Measurements from ENCODE around the gene C12orf76. TPM values are rescaled to one million over a fixed set of nuclear protein-coding genes. Genes with fewer than 3 reads are reported as not detected.
"Not testable (repeated sequence)": the region's sequence is repeated elsewhere in the genome, so short reads cannot be mapped to it uniquely, and the experiment has no call there.

Gene C12orf76
- total RNA-seq, 4 donors from 2014 or later: 9.3 to 11.0 (median 10.1) TPM; not detected in 1

DNA sequence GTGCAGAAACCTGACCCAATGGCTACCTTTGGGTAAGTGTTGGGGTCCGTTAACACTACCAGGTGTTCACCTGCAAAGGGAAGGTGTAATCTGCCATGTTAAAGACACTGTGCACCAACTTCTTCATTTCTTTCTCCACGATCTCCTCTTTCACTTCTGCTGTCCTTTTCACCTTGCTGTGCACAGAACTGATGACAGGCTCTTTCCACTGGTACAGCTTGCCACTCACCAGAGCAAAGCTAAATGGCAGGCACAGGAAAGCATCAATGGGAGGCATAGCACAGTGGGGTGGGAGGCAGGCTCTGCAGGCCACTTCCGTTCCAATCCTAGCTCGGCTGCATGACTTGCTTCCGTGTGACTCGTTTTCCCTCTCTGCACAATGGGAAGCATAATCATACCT, 2.6 kb upstream of the C12orf76 start:
- TF ChIP-seq CTCF (IDR thresholded peaks at IDR 0.05): no peak
- no peak for TF ChIP-seq POLR2AphosphoS5 (IDR thresholded peaks at IDR 0.05)
- TF ChIP-seq EP300 (IDR thresholded peaks at IDR 0.05; ENCODE audit: low read depth): no peak
- TF ChIP-seq POLR2A (IDR thresholded peaks at IDR 0.05): no peak
- H3K4me3 ChIP-seq: no peak overlapping the region
- 84% methylated on average over 6 of the region's 6 CpGs; no CpG with 5 or more reads in 1 of the 2 donors for WGBS, 2 donors (ENCODE audit: low coverage in 1 of 2)
- peaks cover 9 to 23% (median 14%) of the 10 kb centered on the region in 4 donors for H3K4me1 ChIP-seq
- H3K27me3 ChIP-seq: no peaks in the 10 kb centered on the region
- intact Hi-C loops (cut with DNase I; ENCODE audit: low total_unique reads): no loop called here
- no peak for DNase-seq
- in situ Hi-C loops (cut with MboI; ENCODE audit: low pct_ligation_motif_present in 1 of 4, low pct_unique_long_range_greater_than_20kb in 1 of 4, low sequenced_read_pairs in 3 of 4): no loop called here
- H3K36me3 ChIP-seq: no peaks in the 10 kb centered on the region
- H3K9me3 ChIP-seq: no peaks in the 10 kb centered on the region
- no peak overlapping the region for H3K27ac ChIP-seq

- H3K9me3 ChIP-seq; H3K27ac ChIP-seq; in situ Hi-C loops (cut with MboI; ENCODE audit: low pct_ligation_motif_present in 1 of 4, low pct_unique_long_range_greater_than_20kb in 1 of 4, low sequenced_read_pairs in 3 of 4); H3K27me3 ChIP-seq; H3K36me3 ChIP-seq; DNase-seq; H3K4me3 ChIP-seq; intact Hi-C loops (cut with DNase I; ENCODE audit: low total_unique reads): not testable (repeated sequence)
- peaks cover 9 to 23% (median 14%) of the 10 kb centered on the region in 4 donors for H3K4me1 ChIP-seq
- 88 to 100% methylated on average over 1 to 9 of the region's 9 CpGs for WGBS, 2 donors (ENCODE audit: low coverage in 1 of 2)
These were observed 1.3 kb upstream of the C12orf76 start for GRCh38 chr12:110049666-110050065.

- WGBS, 2 donors (ENCODE audit: low coverage in 1 of 2): 91 to 94% methylated on average over 3 to 11 of the region's 11 CpGs
- H3K36me3 ChIP-seq; H3K9me3 ChIP-seq; H3K27me3 ChIP-seq; intact Hi-C loops (cut with DNase I; ENCODE audit: low total_unique reads); in situ Hi-C loops (cut with MboI; ENCODE audit: low pct_ligation_motif_present in 1 of 4, low pct_unique_long_range_greater_than_20kb in 1 of 4, low sequenced_read_pairs in 3 of 4): not testable (repeated sequence)
- Histone ChIP-seq H3K4me3 (peak overlapping the region in 2 of 4 donors; percentile 79 to 82), H3K4me1 (peaks cover 9 to 23% (median 14%) of the 10 kb centered on the region in 4 donors), H3K27ac (peak overlapping the region; percentile 83 to 92 (median 86))
- peak; percentile 44 for DNase-seq
These were observed 712 bp upstream of the C12orf76 start for GRCh38 chr12:110049034-110049433.

DNA sequence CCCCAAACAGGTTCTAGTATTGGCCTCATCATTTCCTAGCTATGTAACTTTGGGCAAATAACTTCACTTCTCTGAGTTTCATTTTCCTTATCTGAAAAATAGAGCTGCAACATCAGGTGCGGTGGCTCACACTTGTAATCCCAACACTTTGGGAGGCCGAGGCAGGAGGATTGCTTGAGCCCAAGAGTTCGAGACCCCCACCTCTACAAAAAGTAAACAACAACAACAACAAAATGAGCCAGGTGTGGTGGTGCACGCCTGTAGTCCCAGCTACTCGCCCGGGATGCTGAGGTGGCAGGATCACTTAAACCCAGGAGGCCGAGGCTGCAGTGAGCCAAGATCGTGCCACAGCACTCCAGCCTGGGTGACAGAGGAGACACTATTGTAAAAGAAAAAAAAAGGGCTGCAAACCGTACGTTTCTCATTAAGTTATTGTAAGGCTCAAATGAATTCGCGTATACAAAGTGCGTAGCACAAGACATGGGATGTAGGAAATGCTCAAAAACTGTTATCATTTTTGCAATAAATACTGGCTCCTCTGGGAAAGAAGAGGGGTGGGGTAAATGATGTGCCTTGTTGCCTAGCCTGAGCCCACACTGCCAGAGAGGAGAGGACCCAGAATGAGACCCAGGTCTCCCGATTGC, 903 bp downstream of the C12orf76 start:
- DNase-seq: no peak
- 73 to 77% methylated on average over 11 to 14 of the region's 14 CpGs for WGBS, 2 donors (ENCODE audit: low coverage in 1 of 2)
- Histone ChIP-seq H3K4me1 (peaks cover 9 to 35% (median 14%) of the 10 kb centered on the region in 4 donors), H3K27ac (peak overlapping the region; percentile 83 to 92 (median 86)), H3K27me3 (no peaks in the 10 kb centered on the region), H3K4me3 (peak overlapping the region; percentile 64 to 88 (median 80)), H3K36me3 (no peaks in the 10 kb centered on the region), H3K9me3 (no peaks in the 10 kb centered on the region)
- in situ Hi-C loops (cut with MboI; ENCODE audit: low pct_ligation_motif_present in 1 of 4, low pct_unique_long_range_greater_than_20kb in 1 of 4, low sequenced_read_pairs in 3 of 4): no loop called here
- TF ChIP-seq CTCF (IDR thresholded peaks at IDR 0.05) (no peak), POLR2A (IDR thresholded peaks at IDR 0.05) (no peak), POLR2AphosphoS5 (IDR thresholded peaks at IDR 0.05) (no peak), EP300 (IDR thresholded peaks at IDR 0.05; ENCODE audit: low read depth) (no peak)
- intact Hi-C loops (cut with DNase I; ENCODE audit: low total_unique reads): no loop called here

DNA sequence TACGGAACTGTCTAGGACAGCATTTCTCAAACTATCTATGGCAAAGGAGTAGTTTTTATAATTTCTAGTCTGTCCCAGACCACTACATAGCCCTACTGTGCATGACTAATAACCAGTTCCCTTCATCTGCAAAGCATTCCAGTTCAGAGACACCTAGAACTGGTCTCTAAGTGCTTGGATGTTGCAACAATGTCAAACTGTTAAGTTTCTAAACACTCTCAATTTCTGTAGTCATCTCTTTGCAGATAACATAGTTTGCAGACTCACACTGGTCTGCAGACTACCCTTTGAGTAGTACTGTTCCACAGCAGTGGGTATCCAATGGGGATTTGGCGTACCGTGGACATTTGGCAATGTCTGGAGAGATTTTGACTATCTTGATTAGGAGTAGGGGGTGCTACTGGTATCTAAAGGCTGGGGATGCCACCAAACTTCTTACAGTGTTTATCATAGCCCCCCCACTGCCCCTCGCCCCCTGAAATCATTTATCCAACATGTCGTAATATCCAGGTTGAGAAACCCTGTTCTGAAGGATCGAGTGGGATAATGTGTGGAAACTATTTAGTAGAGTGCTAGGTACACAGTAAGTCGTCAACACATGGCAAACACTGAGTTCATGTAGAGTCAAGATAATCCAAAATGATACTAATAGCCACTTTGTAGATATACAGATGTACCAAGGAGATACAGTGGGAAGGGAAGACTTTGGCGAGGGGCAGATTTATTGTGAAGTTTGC, 1.7 kb downstream of the C12orf76 start:
- H3K36me3 ChIP-seq: no peaks in the 10 kb centered on the region
- H3K4me1 ChIP-seq: peaks cover 9 to 35% (median 14%) of the 10 kb centered on the region in 4 donors
- WGBS, 2 donors (ENCODE audit: low coverage in 1 of 2): 87 to 90% methylated on average over 3 to 8 of the region's 8 CpGs
- TF ChIP-seq POLR2A (IDR thresholded peaks at IDR 0.05) (no peak), EP300 (IDR thresholded peaks at IDR 0.05; ENCODE audit: low read depth) (no peak), CTCF (IDR thresholded peaks at IDR 0.05) (no peak), POLR2AphosphoS5 (IDR thresholded peaks at IDR 0.05) (no peak)
- H3K27me3 ChIP-seq: no peaks in the 10 kb centered on the region
- no peak for DNase-seq
- in situ Hi-C loops (cut with MboI; ENCODE audit: low pct_ligation_motif_present in 1 of 4, low pct_unique_long_range_greater_than_20kb in 1 of 4, low sequenced_read_pairs in 3 of 4): no loop called here
- no peak overlapping the region for H3K4me3 ChIP-seq
- H3K27ac ChIP-seq: no peak overlapping the region
- no peaks in the 10 kb centered on the region for H3K9me3 ChIP-seq
- intact Hi-C loops (cut with DNase I; ENCODE audit: low total_unique reads): no loop called here
